HG02884 (cell line): Measurements from ENCODE around the gene BICD1.
"Not testable (repeated sequence)": the region's sequence is repeated elsewhere in the genome, so short reads cannot be mapped to it uniquely, and the experiment has no call there.

Experiments used
- ATAC-seq: cut with Tn5 transposase; IDR thresholded peaks from one replicate; pipeline ENCODE4 v1.9.1; 2021; ENCODE audit warnings: mild to moderate bottlenecking, moderate library complexity; ENCODE audit not compliant: unreplicated experiment

Gene BICD1

DNA sequence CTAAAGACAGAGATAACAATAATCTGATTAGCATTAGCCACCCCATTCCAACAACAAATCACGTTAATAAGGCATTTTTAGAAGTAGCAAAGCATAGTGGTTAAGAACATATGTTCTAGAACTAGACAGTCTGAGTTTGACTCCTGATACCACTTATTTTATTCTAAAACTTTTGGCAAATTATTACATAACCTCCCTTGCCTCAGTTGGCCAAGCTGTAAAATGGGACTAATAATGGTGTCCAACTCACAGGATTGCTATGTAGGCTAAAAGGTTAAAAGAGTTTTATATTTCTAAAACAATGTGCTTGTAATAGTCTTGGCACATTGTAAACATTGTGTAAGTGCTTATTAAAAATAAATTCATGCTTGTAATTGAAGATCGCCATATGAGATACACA lies 168.0 kb downstream of the BICD1 start:
- no peak for ATAC-seq

DNA sequence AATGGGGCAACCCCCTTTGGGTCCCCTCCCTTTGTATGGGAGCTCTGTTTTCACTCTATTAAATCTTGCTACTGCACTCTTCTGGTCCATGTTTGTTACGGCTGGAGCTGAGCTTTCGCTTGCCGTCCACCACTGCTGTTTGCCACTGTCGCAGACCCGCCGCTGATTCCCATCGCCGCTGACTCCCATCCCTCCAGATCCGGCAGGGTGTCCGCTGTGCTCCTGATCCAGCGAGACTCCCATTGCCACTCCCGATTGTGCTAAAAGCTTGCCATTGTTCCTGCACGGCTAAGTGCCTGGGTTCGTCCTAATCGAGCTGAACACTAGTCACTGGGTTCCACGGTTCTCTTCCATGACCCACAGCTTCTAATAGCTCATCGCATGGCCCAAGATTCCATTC lies 168.9 kb downstream of the BICD1 start:
- ATAC-seq: not testable (repeated sequence)

DNA sequence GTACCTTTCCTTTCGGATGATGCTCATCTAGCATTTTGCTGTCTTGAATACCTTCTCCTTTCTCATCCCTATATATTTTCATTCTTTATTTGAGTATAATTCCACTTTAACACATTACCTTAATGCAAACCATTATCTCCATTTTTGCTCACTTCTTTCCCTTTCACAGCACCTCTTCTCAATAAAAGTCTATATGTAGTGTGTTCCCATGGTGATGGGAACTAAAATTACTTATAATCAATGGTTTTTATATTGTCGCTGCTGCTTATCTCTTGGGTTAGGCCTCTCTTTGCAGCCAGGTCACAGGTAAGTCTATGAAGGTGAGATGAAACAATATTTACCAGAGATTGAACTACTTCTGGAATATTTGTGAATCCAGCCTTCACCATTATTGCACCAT lies 171.1 kb downstream of the BICD1 start:
- no peak for ATAC-seq

DNA sequence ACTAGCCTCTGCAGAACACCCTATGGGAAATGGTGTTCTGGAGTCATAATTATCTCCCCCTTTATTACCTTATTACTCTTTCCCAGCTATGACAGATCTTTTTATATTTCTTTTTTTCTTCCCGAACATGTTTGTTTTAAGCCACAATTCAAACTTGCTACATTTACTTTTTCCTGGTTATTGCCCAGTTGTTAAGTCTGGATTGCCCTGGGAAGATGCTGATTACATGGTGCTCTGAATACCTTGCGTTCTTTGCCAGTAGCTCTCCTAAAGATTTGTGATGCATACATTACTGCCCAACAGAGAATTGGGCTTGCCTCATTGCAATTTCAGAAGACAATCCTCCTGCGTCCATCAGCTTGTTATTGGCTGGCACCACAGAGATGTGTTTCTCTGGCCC lies 174.5 kb downstream of the BICD1 start:
- no peak for ATAC-seq

DNA sequence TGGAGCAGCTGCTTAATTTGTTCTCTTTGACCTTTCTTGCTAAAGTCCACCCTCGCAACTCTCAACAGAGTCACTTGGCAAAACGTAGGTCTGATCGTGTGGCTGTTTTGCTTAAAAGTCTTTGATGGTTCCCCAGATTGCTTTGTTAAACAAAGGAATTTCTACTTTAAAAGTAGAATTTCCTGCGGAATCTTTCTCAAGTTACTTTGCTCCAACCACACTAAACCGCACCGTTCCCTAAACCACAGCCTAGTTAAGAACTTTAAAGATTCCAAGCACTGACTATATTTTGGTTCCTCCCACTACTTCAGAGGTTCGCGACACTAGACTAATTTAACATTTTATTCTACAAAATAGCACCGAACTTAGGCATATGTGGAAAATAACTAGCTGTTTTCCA lies 177.9 kb downstream of the BICD1 start:
- no peak for ATAC-seq

DNA sequence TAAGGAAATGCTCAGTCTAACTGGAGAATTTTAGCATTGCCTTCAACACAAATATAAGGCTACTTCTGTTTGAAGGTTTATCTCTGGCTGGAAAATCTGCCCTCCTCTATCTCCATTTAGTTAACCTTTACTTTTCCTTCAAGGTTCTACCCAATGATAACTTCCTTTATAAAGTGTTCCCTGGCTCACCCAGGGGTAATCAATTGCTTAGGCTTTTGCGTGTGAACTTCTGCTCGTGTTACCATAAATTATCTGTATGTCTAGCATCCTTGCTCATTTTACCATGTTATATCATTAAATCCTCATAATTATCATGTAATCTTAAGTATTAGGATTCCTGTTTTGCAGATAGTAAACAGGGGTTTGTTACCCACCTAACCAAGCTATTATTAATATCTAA lies 178.4 kb downstream of the BICD1 start:
- ATAC-seq: no peak

DNA sequence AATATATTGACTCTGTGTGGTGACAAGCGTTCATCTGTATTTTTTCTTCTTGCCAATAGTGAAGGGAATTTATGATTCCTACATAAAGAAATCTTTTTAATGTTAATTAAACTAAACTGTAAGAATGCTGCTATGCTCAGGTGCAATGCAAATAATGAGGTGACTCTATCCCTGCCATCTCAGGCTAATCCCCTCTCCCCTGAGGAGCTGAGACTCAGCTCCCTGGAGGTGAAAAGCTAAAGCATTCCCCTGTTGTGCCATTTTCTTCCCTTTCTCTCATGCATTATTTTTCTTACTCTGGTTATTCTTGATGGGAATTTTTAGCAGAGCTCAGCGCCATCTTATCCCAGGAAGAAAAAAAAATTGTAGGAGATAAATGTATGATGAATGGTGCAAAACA lies 178.8 kb downstream of the BICD1 start:
- ATAC-seq: no peak

DNA sequence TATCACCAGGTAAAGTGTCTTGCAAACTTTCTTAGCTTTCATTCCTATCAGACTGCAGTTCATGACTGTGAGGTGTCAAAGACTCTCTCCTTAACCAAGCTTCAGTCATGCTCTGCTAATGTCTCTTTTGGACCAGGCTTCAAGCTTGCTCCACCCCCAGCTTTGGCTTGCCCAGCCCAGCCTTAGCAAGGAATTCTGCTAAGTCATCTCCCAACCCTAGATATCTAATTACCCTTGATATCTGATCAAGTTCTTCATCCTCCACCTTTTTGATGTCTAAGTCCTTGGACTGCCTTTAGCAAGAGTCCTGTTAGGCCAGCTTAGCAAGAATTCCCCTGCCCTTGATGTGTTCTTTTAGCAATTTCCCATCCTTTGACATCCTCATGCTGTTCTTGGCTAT lies 183.8 kb downstream of the BICD1 start:
- ATAC-seq: no peak

DNA sequence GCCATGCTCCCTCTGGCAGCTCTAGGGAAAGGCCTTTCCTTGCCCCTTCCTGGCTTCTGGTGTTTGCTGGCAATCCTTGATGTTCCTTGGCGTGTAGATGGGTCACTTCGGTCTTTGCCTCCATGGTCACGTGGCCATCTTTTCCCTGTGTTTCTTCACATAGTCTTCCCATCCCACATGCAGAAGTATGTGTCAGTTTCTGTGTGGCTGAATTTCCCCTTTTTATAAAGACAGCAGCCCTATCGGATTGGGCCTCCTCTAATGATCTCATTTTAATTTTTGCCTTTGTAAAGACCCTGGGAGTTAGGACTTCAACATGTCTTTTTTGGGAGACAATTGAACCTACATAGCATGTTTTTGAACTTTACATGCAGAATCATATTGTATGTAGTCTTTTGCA lies 185.5 kb downstream of the BICD1 start:
- ATAC-seq: no peak

DNA sequence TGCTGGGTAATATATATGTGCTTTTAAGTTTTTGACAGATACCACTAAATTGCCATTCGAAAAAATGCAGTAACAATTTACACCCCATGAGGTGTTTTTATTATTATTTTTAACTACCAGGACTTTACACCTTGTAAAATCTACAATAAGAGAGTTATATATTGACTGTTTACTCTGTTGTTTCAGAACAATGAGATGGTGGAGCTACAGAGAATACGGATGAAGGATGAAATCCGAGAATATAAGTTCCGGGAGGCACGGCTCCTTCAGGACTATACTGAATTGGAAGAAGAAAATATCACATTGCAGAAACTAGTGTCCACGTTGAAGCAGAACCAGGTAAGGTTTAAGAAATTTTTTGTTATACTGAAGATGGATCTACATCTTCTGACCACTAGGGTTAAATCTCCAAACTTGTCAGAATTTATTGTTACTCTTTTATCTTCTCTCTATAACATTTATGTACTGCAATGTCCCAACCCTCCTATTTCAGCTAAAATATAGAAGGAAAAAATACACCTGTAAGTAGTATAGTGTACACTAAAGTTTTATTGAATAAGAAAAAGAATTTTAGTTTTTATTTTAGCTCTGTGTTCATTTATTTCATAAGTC lies 187.3 kb downstream of the BICD1 start:
- ATAC-seq: no peak

DNA sequence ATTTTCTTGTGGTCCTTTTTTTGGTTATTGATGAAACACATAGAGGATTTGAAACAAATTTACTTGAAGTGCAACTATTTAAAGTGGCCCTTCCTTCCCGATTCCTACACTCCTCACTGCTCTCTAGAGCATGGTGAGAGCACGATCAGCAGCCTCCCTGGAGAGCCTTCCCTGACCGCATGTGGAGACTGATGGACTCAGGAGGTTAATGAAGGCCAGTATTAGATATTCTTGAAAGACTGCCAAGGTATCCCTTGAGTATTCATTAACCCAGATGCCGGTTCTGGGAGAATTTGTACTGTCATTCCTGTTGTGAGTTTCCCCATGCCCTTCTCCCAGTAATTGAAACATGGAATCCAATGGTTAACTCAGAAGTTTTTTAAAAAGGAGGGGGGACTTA lies 189.9 kb downstream of the BICD1 start:
- no peak for ATAC-seq

DNA sequence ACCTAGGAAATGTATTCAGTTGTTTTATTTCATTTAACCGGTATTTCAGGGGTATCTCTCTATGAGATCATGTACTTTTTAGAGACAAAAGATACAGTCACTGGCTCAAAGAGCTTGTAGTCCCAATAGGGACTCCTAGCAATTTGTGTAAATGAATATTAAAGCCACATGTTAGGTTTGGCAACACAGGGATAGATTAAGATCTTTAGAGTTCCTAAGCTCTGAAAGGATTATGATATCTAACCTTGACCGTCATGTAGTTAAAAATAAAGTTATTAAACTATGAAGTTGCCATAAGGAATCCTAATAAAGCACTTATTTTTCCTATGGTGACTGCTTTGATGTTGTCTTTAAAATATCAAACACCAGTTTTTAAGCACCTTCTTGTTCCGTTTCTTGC lies 192.3 kb downstream of the BICD1 start:
- no peak for ATAC-seq

DNA sequence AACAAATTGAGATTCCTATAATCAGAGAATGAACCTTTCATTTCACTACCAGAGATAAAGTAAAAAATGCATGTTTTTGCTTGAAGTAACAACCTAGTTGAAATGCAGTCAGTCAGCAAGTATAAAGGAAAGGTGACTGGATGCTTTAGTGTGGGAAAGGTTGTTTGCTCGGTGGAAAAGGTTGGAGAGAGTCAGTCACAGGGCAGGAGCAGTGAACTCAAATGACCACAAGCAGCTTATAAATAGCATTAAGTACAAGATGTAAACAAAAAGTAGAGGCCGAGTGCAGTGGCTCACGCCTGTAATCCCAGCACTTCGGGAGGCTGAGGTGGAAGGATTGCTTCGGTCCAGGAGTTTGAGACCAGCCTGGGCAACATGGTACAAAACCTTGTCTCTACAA lies 194.6 kb downstream of the BICD1 start:
- no peak for ATAC-seq

DNA sequence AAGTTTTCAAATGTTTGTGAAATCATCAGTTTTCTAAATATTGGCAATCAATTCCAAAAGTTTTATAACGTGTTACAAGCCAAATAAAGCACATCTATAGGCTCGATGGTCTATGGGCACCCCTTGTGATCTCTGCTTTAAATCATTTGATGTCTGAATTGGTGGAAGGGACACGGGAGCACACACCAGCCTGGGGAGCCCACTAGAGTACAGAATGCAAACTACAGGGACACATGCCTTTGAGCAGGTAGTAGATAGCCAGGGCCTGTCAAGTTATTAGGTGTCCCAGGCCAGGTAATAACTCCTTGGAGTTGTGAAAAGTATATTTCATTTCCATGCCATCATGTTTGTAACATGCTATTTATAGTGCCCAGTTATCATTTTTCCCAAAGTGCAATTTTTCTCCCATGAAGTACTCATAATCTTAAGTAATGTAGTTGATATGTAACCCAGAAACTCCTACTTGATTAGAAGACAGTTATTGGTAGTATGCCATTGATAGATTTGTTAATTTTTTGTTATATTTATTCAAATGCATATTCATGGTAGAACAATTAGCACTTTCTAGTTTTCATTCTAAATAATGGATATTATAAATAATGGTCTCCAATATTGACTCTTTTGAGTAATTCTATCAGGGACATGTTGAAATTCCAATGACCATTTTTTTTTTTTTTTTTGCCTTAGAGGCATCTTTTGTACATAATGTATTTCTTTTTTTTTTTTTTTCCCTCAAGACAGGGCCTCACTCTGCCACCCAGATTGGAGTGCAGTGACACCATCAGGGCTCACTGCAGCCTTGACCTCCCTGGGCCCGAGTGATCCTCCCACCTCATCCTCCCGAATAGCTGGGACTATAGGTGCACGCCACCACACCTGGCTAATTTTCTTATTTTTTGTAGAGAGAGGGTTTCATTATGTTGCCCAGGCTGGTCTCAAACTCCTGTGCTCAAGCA lies 195.8 kb downstream of the BICD1 start:
- peak; percentile 95 for ATAC-seq

DNA sequence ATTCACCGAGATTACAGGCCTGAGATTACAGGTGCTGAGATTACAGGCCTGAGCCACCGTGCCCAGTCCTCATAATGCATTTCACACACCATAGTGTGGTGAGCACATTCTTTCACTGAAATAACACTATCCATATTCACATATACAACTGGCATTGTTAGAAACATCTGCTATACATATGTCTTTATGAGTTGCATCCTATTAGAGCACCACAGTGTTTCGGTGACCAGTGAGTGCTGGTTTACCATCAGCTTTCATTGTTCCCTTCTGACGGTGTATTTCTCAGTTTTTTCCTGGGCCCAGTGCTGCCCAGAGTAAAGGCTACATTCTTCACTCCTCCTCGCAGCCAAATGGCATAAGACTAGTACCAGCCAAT lies 196.5 kb downstream of the BICD1 start:
- no peak for ATAC-seq

DNA sequence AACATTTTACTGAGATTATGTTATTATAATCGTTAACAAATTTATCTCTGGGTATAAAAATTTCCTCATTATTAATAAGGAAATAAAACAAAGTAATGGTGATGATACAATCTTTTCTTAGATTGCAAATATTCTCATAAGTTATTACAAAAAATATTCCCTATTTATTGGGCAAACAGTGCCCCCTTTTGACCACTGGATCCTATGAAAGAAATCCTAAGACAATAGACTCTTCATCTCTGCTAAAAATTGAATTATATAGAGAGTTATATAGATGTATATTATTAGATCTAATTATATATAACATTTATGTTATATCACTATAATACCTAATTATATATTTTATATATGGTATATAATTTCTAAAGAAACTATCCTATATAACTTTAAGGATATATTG lies 198.5 kb downstream of the BICD1 start:
- no peak for ATAC-seq

DNA sequence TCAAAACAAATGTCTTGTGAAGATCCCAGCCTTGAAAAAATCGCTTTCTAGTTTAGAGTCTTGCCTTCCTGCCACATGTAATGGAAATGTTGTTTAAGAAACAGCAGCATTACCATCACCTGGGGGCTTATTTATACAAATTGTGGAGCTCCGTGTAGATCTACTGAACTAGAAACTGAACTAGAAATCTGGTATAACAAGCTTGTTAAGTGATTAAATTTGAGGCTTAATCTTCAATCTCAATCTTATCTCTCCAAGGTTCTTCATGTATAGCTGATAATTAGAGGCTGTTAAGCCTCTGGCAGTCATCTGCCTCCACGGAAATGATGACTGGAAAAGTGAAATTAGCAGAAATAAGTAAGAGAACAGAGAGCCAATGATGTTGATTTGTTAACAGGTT lies 200.7 kb downstream of the BICD1 start:
- ATAC-seq: no peak

DNA sequence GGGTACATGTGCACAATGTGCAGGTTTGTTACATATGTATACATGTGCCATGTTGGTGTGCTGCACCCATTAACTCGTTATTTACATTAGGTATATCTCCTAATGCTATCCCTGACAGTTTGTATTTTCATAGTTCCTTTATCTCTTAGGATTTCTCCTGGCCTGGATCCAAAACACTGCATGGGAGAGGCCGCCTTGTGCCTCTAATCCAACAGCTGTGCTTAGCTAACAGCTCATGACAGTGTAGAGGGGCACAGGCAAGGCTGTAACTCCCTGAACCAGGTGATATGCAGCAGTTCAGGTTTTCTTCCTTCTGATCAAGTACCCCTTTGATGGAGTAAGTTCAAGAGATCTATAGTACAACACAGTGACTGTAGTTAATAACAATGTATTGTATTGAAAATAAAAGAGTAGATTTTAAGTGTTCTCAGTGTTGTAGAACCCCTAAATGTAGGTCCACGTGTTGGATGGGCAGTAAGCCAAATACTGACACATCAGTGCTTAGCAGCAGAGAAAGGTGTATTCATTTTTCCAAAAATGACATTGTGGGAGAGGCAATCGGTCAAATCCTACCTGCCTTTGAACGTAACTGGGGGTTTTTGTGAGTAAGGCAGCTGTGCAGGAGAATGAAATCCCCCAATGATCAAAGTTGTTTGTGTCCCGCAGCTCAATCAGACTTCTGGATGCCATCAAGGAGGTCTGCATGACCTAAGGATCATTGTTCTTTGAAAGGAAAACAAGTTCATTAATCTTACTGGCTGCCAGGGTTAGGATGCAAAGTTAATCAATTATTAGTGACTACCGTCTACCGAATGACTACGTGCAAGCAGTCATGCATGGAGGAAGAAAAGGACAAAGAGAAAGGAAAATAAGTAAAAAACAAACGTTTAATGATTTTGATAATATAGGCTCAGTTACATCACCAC lies 203.4 kb downstream of the BICD1 start:
- no peak for ATAC-seq

DNA sequence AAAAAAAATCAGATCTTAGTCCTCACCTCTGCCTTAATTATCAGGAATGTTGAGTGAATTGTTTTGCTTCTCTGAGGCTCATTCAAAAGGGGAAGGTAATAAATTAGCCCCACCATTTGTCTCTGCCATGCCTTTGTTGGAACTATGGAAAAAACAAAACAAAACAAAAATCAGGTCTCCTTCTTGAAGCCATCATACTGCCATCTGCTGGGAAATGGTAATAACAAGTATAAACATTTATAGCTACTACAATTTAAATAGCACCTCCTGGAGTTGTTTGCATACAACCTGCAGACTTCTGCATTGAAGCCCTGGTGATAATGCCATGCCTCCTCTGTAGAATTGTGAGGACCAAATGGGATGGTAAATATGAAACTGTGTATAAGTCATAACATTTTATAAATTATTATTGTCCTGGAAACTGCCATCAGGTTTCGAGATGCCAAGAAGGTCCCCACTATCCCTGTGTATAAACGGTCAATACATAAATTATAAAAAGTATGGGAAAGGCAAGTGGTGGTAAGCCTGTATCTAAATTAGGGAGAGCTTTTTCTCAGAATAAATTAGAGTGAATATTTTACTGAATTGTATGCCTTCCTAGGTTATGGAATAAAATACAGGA lies 205.5 kb downstream of the BICD1 start:
- no peak for ATAC-seq

DNA sequence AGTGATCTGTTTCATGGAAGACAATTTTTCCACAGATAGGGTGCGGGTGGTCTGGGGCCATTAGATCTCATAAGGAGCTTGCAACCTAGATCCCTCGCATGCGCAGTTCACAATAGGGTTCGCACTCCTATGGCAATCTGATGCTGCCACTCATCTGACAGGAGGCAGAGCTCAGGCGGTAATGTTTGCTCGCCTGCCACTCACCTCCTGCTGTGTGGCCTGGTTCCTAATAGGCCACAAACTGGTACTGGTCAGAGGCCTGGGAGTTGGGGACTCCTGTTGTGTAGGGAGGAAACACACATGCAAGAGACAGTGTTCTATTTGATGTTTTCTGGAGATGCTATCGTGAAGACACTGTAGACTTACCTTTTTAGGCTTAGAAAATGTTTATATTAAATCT lies 215.7 kb downstream of the BICD1 start:
- ATAC-seq: no peak

DNA sequence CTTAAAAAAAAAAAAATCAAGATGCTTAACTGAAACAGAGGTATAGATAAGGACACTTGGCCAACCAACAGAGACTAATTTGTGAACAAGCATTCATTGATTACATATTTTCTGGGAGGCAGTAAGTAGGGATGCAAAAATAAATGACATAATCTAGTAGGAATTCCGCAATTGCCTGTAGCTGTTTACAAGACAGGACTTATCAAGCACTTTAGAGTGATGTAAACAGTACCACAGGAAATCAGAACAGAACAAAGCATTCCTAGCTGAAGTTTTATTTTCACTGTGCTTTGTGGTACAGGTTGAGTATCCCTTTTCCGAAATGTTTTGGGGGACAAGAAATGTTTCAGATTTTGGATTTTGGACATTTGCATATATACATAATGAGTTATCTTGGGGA lies 224.5 kb downstream of the BICD1 start:
- no peak for ATAC-seq
